GM21786 (cell line): ENCODE data around the gene MRGPRX2.

ENCODE experiments used
- ATAC-seq: cut with Tn5 transposase; IDR thresholded peaks from one replicate; pipeline ENCODE4 v1.9.1; 2021; ENCODE audit not compliant: unreplicated experiment

The MRGPRX2 gene

DNA sequence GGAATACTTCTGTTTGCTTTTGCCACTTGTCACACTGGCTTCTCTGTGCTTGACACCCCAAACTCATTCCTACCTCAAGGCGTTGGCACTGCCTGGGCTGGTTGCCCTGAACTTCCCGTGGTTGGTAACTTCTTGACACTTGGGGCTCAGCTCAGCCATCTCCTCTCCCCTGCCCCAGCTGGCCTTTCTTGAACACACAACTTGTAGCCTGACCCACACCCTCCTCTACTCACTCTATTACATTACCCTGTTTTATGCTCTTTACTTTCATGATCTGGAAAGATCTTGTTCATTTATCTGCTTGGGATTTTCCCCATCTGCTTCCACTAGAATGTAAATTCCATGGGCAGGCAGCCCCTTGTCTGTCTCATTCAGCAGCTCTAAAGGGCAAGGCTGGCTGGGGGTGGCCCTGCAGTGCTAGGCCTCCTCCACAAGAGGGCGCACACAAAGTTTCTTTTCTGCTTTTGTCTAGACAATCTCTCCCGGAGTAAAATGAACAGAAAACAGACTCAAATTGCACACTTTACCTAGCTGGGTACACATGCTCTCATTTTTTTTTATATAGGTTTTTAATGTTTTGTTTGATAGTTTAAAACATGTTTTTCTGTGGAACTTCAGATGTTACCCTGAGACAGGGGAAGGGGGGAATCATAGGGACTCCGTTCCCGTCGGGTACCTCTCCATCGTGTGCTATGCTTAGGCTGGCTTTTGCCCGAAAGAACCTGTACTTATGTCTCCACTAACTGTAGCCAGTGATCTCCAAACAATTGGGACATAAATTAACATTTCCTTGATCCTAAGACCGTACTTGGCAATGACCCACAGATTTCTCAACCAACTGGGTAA, 16.4 kb upstream of the MRGPRX2 start:
- peak; percentile 77 for ATAC-seq

DNA sequence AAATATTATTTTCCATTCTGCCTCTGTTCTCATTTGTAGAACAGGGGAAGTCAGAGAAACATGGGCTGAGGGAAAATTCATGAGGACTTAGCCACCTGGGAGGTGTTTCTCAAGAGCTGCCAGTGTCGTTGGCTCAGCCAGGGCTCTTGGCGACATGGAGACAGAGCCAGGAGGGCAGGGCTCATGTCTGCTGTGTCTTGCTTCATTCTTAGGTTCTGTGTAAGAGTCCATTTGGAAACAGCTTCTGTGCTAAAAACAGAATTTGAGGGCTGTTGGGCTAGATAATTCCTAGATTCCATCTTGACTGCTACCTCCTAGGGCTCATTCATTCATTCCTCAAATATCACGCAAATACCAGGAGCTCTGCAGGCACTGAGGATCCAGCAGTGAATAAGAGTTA, 15.1 kb upstream of the MRGPRX2 start:
- no peak for ATAC-seq

GRCh38 chr11:19073454-19074415, 13.2 kb upstream of the MRGPRX2 start:
- ATAC-seq: no peak

- ATAC-seq: no peak
These were observed 11.9 kb upstream of the MRGPRX2 start for GRCh38 chr11:19072464-19072863.

DNA sequence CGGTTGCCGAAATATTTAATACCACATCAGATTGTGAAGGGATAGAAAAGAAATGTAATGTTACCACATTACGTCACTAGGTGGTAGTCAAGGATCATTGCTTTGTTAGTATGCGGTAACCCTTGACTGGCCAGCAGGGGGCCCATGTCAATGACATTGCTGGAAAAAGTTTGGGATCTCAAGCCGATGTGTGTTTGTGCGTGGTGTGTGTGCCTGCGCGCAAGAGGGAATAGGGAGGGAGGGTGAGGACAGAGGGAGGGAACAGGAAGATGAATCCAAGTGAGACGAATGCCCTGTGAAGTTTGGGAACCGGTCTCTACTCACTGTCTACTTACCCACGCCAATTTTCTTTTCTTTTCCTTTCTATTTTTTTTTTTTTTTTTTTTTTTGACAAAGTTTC, 10.7 kb upstream of the MRGPRX2 start:
- peak; percentile 97 for ATAC-seq

GRCh38 chr11:19059833-19060232, 684 bp downstream of the MRGPRX2 start:
- no peak for ATAC-seq

- ATAC-seq: no peak
These were observed 4.6 kb downstream of the MRGPRX2 start for GRCh38 chr11:19055905-19056304.

DNA sequence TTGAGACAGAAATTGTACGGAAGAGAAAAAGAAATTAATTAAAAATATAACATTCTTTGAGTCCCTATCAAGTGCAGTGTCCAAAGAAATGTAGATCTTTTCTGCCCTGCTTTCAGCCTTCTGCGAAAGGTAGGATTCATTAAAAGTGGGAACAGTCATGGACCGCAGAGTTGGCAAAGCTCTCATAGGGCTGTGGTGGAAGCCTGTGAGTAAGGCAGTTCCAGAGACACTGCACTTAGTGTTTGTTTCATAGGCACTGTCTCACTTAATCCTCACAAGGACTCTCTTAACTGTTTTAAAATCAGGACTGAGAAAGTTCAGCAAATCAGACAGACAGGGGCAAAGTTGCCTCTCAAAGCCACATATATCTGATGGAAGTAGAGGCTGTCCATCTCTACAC, 5.5 kb downstream of the MRGPRX2 start:
- ATAC-seq: no peak

- ATAC-seq: no peak
These were observed 6.6 kb downstream of the MRGPRX2 start for GRCh38 chr11:19053909-19054308.

GRCh38 chr11:19050281-19050680, 10.2 kb downstream of the MRGPRX2 start:
- ATAC-seq: no peak

GRCh38 chr11:19049351-19049750, 11.2 kb downstream of the MRGPRX2 start:
- no peak for ATAC-seq

GRCh38 chr11:19040051-19040450, 20.5 kb downstream of the MRGPRX2 start:
- ATAC-seq: no peak

- ATAC-seq: no peak
These were observed 21.1 kb downstream of the MRGPRX2 start for GRCh38 chr11:19039409-19039808.

GRCh38 chr11:19032990-19033389, 27.5 kb downstream of the MRGPRX2 start:
- ATAC-seq: no peak

GRCh38 chr11:19027829-19028595, 32.5 kb downstream of the MRGPRX2 start:
- ATAC-seq: no peak

- ATAC-seq: no peak
These were observed 33.7 kb downstream of the MRGPRX2 start for GRCh38 chr11:19026862-19027261.

GRCh38 chr11:19025481-19026406, 34.8 kb downstream of the MRGPRX2 start:
- ATAC-seq: no peak

GRCh38 chr11:19020831-19021230, 39.7 kb downstream of the MRGPRX2 start:
- no peak for ATAC-seq

DNA sequence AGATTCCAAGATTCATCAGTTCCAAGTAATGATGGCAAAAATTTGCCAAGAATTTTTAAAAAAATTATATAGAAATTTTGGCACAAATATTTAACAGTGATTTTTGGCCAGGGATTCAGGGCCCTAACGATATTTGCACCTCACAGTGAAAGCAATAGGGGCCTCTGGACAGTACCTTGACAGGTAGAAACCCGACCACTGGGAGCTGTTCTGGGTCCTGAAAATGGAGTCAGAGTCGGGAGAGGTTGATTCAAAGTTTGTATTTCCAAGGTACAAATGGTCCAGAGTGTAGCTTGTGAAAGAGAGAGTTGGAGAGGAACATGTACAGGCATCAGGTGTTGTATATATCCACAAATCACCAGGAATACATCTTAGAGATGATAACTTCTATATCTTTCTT, 41.6 kb downstream of the MRGPRX2 start:
- ATAC-seq: no peak
